ENCODE measurements around the gene PCCA. TPM values are rescaled to one million over a fixed set of nuclear protein-coding genes. Genes with fewer than 3 reads are reported as not detected.
"Not testable (repeated sequence)": the region's sequence is repeated elsewhere in the genome, so short reads cannot be mapped to it uniquely, and the experiment has no call there.

PCCA gene
- polyA plus RNA-seq, 1 donor = 20.0 TPM

GRCh38 chr13:100131863-100132574 is 43.1 kb downstream of the PCCA start:
- H3K9me3 ChIP-seq (ENCODE audit: control insufficient read depth, low read depth, low read length) = no peaks in the 10 kb centered on the region
- no peaks in the 10 kb centered on the region for H3K36me3 ChIP-seq (ENCODE audit: control insufficient read depth, insufficient read depth, low read length)
- no peak overlapping the region for H3K4me3 ChIP-seq (ENCODE audit: low read length)
- no peaks in the 10 kb centered on the region for H3K4me1 ChIP-seq (ENCODE audit: control insufficient read depth, insufficient read depth, low read length)
- DNase-seq = no peak
- H3K27me3 ChIP-seq (ENCODE audit: control insufficient read depth, insufficient read depth, low read length) = no peaks in the 10 kb centered on the region
- WGBS (ENCODE audit: insufficient coverage, low lambda C conversion rate) = no CpG with 5 or more reads among the region's 3 CpGs
- no peak overlapping the region for H3K27ac ChIP-seq (ENCODE audit: low read length)

DNA sequence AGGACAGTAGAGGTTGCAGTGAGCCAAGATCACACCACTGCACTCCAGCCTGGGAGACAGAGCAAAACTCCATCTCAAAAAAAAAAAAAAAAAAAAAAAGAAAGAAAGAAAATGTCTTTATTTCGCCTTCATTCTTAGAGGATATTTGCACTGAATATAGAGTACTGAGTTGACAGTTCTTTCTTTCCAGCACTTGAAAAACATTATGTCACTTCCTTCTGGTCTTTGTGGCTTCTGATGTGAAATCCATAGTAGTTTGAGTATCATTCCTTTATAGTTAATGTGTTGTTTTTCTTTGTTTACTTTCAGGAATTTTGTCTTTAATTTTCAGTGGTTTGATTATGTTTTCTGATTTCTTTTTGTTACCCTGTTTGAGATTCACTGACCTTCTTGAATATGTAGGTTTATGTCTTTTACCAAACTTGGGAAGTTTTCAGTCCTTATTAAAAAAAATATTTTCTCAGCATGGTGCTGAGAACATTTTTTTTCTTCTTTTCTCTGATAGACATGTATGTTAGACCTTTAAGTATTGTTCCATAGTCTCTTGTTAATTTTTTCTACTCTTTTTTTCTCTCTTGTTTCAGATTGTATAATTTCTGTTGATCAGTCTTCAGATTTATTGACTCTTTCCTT is 50.1 kb downstream of the PCCA start:
- H3K27ac ChIP-seq (ENCODE audit: low read length) = no peak overlapping the region
- no peaks in the 10 kb centered on the region for H3K27me3 ChIP-seq (ENCODE audit: control insufficient read depth, insufficient read depth, low read length)
- H3K36me3 ChIP-seq (ENCODE audit: control insufficient read depth, insufficient read depth, low read length) = no peaks in the 10 kb centered on the region
- H3K4me1 ChIP-seq (ENCODE audit: control insufficient read depth, insufficient read depth, low read length) = no peaks in the 10 kb centered on the region
- no peaks in the 10 kb centered on the region for H3K9me3 ChIP-seq (ENCODE audit: control insufficient read depth, low read depth, low read length)
- no CpG with 5 or more reads among the region's 1 CpG for WGBS (ENCODE audit: insufficient coverage, low lambda C conversion rate)
- H3K4me3 ChIP-seq (ENCODE audit: low read length) = no peak overlapping the region
- no peak for DNase-seq

DNA sequence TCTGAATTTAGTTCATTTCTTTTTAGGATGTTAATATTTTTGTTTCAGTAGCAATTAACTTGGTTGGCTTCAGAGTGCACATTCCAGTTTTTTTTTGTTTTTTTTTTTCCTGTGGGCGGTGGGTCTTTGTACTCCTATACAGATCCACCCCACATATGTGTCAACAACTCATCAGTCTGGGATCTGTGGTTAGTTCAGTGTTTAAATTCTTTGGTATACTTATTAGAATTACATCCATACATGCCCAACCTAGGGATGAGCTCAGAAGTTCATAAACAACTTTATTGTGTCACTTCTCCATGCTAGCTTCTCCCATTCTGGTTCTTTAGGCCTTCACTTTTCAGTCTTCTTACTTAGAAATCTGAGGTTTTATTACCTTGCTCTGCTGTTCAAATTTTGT is 50.9 kb downstream of the PCCA start:
- H3K4me1 ChIP-seq (ENCODE audit: control insufficient read depth, insufficient read depth, low read length) = no peaks in the 10 kb centered on the region
- no peaks in the 10 kb centered on the region for H3K36me3 ChIP-seq (ENCODE audit: control insufficient read depth, insufficient read depth, low read length)
- no peaks in the 10 kb centered on the region for H3K27me3 ChIP-seq (ENCODE audit: control insufficient read depth, insufficient read depth, low read length)
- WGBS (ENCODE audit: insufficient coverage, low lambda C conversion rate) = no CpG with 5 or more reads among the region's 1 CpG
- no peak overlapping the region for H3K27ac ChIP-seq (ENCODE audit: low read length)
- H3K4me3 ChIP-seq (ENCODE audit: low read length) = no peak overlapping the region
- no peaks in the 10 kb centered on the region for H3K9me3 ChIP-seq (ENCODE audit: control insufficient read depth, low read depth, low read length)
- no peak for DNase-seq

DNA sequence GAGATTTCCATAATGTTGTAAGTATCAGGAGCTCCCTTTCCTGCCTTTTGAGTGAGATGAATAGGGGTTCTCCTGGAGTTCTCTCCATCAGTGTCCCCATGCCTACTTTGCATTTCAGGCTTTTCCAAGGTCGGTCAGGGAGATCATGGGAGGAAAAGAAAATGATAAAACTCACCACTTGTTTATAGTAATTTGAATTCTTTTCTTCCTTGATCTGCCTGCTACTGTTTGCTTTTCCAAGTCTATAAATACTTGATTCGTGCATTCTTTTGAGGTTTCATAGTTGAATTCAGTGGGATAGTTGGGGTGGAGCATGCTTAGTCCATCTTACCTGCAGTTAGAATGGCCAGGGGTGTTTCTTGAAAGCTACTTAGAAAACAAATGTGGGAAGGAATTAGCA is 51.5 kb downstream of the PCCA start:
- DNase-seq = no peak
- WGBS (ENCODE audit: insufficient coverage, low lambda C conversion rate) = 67% methylated on average over 1 of the region's 2 CpGs
- Histone ChIP-seq H3K4me3 (ENCODE audit: low read length) (no peak overlapping the region), H3K4me1 (ENCODE audit: control insufficient read depth, insufficient read depth, low read length) (no peaks in the 10 kb centered on the region), H3K36me3 (ENCODE audit: control insufficient read depth, insufficient read depth, low read length) (peaks cover 3% of the 10 kb centered on the region), H3K27ac (ENCODE audit: low read length) (no peak overlapping the region), H3K27me3 (ENCODE audit: control insufficient read depth, insufficient read depth, low read length) (no peaks in the 10 kb centered on the region), H3K9me3 (ENCODE audit: control insufficient read depth, low read depth, low read length) (no peaks in the 10 kb centered on the region)

GRCh38 chr13:100141461-100141961 is 52.6 kb downstream of the PCCA start:
- 100% methylated on average over 2 of the region's 5 CpGs for WGBS (ENCODE audit: insufficient coverage, low lambda C conversion rate)
- not testable (repeated sequence) for H3K27ac ChIP-seq (ENCODE audit: low read length); H3K4me1 ChIP-seq (ENCODE audit: control insufficient read depth, insufficient read depth, low read length); H3K36me3 ChIP-seq (ENCODE audit: control insufficient read depth, insufficient read depth, low read length); H3K4me3 ChIP-seq (ENCODE audit: low read length); H3K9me3 ChIP-seq (ENCODE audit: control insufficient read depth, low read depth, low read length); DNase-seq; H3K27me3 ChIP-seq (ENCODE audit: control insufficient read depth, insufficient read depth, low read length)

- 97% methylated on average over 3 of the region's 3 CpGs for whole genome bisulfite sequencing (ENCODE audit: insufficient coverage, low lambda C conversion rate)
- H3K4me1 ChIP-seq (ENCODE audit: control insufficient read depth, insufficient read depth, low read length) = no peaks in the 10 kb centered on the region
- DNase-seq = no peak
Measured at GRCh38 chr13:100146534-100146933, 57.6 kb downstream of the PCCA start.

DNA sequence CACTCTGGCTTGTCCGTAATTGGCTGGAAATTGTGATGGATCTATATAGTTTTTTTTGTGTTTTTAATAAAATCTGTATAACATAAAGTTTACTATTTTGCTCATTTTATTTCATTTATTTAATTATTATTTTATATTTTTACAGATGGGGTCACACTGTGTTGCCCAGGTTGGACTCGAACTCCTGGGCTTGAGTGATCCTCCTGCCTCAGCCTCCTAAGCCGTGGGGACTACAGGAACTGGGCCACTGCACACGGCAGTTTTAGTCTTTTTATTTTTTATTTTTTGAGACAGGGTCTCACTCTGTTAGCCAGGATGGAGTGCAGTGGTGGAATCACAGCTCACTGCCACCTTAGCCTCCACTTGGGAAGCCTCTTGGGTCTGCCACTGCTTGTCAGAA is 58.9 kb downstream of the PCCA start:
- Histone ChIP-seq H3K4me1 (ENCODE audit: control insufficient read depth, insufficient read depth, low read length) (no peaks in the 10 kb centered on the region), H3K27me3 (ENCODE audit: control insufficient read depth, insufficient read depth, low read length) (no peaks in the 10 kb centered on the region), H3K27ac (ENCODE audit: low read length) (no peak overlapping the region), H3K4me3 (ENCODE audit: low read length) (no peak overlapping the region), H3K9me3 (ENCODE audit: control insufficient read depth, low read depth, low read length) (peaks cover 4% of the 10 kb centered on the region), H3K36me3 (ENCODE audit: control insufficient read depth, insufficient read depth, low read length) (peaks cover 8% of the 10 kb centered on the region)
- WGBS (ENCODE audit: insufficient coverage, low lambda C conversion rate) = 86% methylated on average over 1 of the region's 4 CpGs
- no peak for DNase-seq

More at GRCh38 chr13:100146534-100146933, 57.6 kb downstream of the PCCA start:
- no peak overlapping the region for H3K27ac ChIP-seq (ENCODE audit: low read length)
- peaks cover 8% of the 10 kb centered on the region for H3K36me3 ChIP-seq (ENCODE audit: control insufficient read depth, insufficient read depth, low read length)
- H3K9me3 ChIP-seq (ENCODE audit: control insufficient read depth, low read depth, low read length) = peaks cover 4% of the 10 kb centered on the region
- H3K27me3 ChIP-seq (ENCODE audit: control insufficient read depth, insufficient read depth, low read length) = no peaks in the 10 kb centered on the region
- no peak overlapping the region for H3K4me3 ChIP-seq (ENCODE audit: low read length)

- Histone ChIP-seq H3K27ac (ENCODE audit: low read length) (no peak overlapping the region), H3K9me3 (ENCODE audit: control insufficient read depth, low read depth, low read length) (peaks cover 4% of the 10 kb centered on the region), H3K4me1 (ENCODE audit: control insufficient read depth, insufficient read depth, low read length) (no peaks in the 10 kb centered on the region), H3K27me3 (ENCODE audit: control insufficient read depth, insufficient read depth, low read length) (no peaks in the 10 kb centered on the region), H3K36me3 (ENCODE audit: control insufficient read depth, insufficient read depth, low read length) (peaks cover 8% of the 10 kb centered on the region), H3K4me3 (ENCODE audit: low read length) (no peak overlapping the region)
- no peak for DNase-seq
- WGBS (ENCODE audit: insufficient coverage, low lambda C conversion rate) = 80% methylated on average over 1 of the region's 4 CpGs
Measured at GRCh38 chr13:100148422-100148821, 59.5 kb downstream of the PCCA start.

GRCh38 chr13:100149389-100149788 is 60.5 kb downstream of the PCCA start:
- H3K27me3 ChIP-seq (ENCODE audit: control insufficient read depth, insufficient read depth, low read length) = no peaks in the 10 kb centered on the region
- H3K36me3 ChIP-seq (ENCODE audit: control insufficient read depth, insufficient read depth, low read length) = peaks cover 8% of the 10 kb centered on the region
- H3K9me3 ChIP-seq (ENCODE audit: control insufficient read depth, low read depth, low read length) = peaks cover 4% of the 10 kb centered on the region
- H3K4me3 ChIP-seq (ENCODE audit: low read length) = no peak overlapping the region
- no CpG with 5 or more reads among the region's 4 CpGs for WGBS (ENCODE audit: insufficient coverage, low lambda C conversion rate)
- DNase-seq = no peak
- no peaks in the 10 kb centered on the region for H3K4me1 ChIP-seq (ENCODE audit: control insufficient read depth, insufficient read depth, low read length)
- no peak overlapping the region for H3K27ac ChIP-seq (ENCODE audit: low read length)

GRCh38 chr13:100150711-100151110 is 61.8 kb downstream of the PCCA start:
- H3K9me3 ChIP-seq (ENCODE audit: control insufficient read depth, low read depth, low read length); H3K4me1 ChIP-seq (ENCODE audit: control insufficient read depth, insufficient read depth, low read length); H3K36me3 ChIP-seq (ENCODE audit: control insufficient read depth, insufficient read depth, low read length); H3K4me3 ChIP-seq (ENCODE audit: low read length); H3K27me3 ChIP-seq (ENCODE audit: control insufficient read depth, insufficient read depth, low read length); H3K27ac ChIP-seq (ENCODE audit: low read length); DNase-seq: not testable (repeated sequence)
- WGBS (ENCODE audit: insufficient coverage, low lambda C conversion rate) = no CpG with 5 or more reads among the region's 16 CpGs

Measured in large intestine (tissue), 3 donors.